DOHH2 (cell line): Measurements from ENCODE around the gene C20orf204.
A peak's percentile ranks its signal among the peaks of the same experiment; 100 is the strongest.

Experiments
- H3F3A ChIP-seq: fragments of 200-600 bp; sonication (generic), shearing (Covaris generic); 2 replicates; pipeline ENCODE4 v1.6.0; 2016; ENCODE audit warnings: antibody characterized with exemption, mild to moderate bottlenecking; ENCODE audit not compliant: control insufficient read depth, insufficient read depth
- H3K27ac ChIP-seq: fragments of 200-600 bp; sonication (generic); 2 replicates; pipeline ENCODE4 v1.5.1; 2014; ENCODE audit warnings: low read depth, mild to moderate bottlenecking, low read length, moderate library complexity
- H3K27me3 ChIP-seq: fragments of 200-600 bp; sonication (generic); 2 replicates; pipeline ENCODE4 v1.6.1; 2014; ENCODE audit warnings: mild to moderate bottlenecking, low read length, mixed read lengths; ENCODE audit not compliant: control insufficient read depth
- H3K36me3 ChIP-seq: fragments of 200-600 bp; sonication (generic); 2 replicates; pipeline ENCODE4 v1.6.1; 2014; ENCODE audit warnings: mild to moderate bottlenecking, low read length, moderate library complexity, mixed read lengths; ENCODE audit not compliant: control insufficient read depth
- H3K4me1 ChIP-seq: fragments of 200-600 bp; sonication (generic); 2 replicates; pipeline ENCODE4 v1.6.1; 2014; ENCODE audit warnings: mild to moderate bottlenecking, low read length, mixed read lengths; ENCODE audit not compliant: control insufficient read depth
- H3K4me2 ChIP-seq: fragments of 200-600 bp; sonication (generic); 2 replicates; pipeline ENCODE4 v1.6.0; 2014; ENCODE audit warnings: mild to moderate bottlenecking, low read length, moderate library complexity
- H3K4me3 ChIP-seq: fragments of 200-600 bp; sonication (generic); 2 replicates; pipeline ENCODE4 v1.5.1; 2014; ENCODE audit warnings: mild to moderate bottlenecking, low read length, mixed read lengths
- H3K79me2 ChIP-seq: fragments of 200-600 bp; sonication (generic); 2 replicates; pipeline ENCODE4 v1.6.1; 2014; ENCODE audit warnings: mild to moderate bottlenecking, low read length, mixed read lengths; ENCODE audit not compliant: control insufficient read depth
- H3K9me2 ChIP-seq: fragments of 200-600 bp; sonication (generic); replicated peaks from 2 replicates; pipeline ENCODE4 v1.6.1; 2014; ENCODE audit warnings: mild to moderate bottlenecking, low read length, mixed read lengths; ENCODE audit not compliant: control insufficient read depth
- H3K9me3 ChIP-seq: fragments of 200-600 bp; sonication (generic); 2 replicates; pipeline ENCODE4 v1.6.1; 2014; ENCODE audit warnings: antibody characterized with exemption, low read length, mixed read lengths; ENCODE audit not compliant: control insufficient read depth, insufficient read depth
- H4K20me1 ChIP-seq: fragments of 200-600 bp; sonication (generic); 2 replicates; pipeline ENCODE4 v1.6.0; 2014; ENCODE audit warnings: low read depth, mild to moderate bottlenecking, antibody characterized with exemption, low read length, moderate library complexity; ENCODE audit not compliant: control insufficient read depth, insufficient read depth
- CTCF ChIP-seq: fragments of 200-600 bp; sonication (generic); IDR thresholded peaks from one replicate; pipeline ENCODE4 v1.5.1; 2014; ENCODE audit warnings: antibody characterized with exemption, mild to moderate bottlenecking, low read depth, low read length; ENCODE audit not compliant: poor library complexity, severe bottlenecking
- EZH2phosphoT487 ChIP-seq: fragments of 200-600 bp; sonication (generic); IDR thresholded peaks from 2 replicates; pipeline ENCODE4 v1.6.1; 2017; ENCODE audit warnings: borderline replicate concordance, mild to moderate bottlenecking, antibody characterized with exemption, low read length, moderate library complexity, mixed read lengths

Gene C20orf204

DNA sequence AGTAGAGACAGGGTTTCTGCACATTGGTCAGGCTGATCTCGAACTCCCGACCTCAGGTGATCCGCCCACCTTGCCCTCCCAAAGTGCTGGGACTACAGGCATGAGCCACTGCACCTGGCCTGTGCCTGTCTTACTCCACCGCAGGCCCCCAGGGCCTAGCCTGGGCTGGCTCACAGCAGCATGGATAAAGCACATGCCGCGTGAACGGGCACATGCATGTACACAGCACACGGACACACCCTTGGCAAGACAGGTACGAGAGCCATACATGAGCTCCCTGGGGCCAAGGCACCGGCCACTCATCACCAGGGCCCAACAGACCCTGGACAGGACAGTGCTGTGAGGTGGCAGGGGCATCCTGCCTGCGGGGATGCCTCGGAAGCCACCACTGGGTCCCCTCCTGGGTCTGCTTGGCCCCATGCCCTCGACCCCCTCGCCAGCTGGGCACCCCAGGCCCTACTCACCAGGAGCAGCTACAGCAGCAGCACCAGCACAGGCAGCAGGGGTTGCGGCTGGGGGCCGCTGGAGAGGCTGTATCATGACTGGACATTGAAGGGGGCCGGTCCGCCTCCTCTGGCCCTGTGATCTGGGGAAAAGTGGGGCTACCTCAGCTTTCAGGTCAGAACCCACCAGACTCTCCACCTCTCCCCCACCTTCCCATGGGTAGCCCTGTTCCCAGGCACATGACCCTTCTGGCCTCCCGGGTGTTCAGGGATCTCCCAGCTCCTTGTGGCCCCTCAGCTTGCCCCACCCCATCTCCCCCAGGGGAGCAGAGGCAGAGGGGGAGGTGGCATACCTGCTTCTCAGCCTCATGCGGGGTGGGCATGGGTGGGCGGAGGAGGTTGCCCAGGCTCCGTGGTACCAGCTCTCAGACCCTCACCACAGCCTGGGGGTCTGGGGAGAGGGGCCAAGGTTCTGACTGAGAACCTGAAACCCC is 40.3 kb downstream of the C20orf204 start:
- Histone ChIP-seq H3K4me3 (peak overlapping the region; percentile 99), H3K9me3 (no peaks in the 10 kb centered on the region), H4K20me1 (no peaks in the 10 kb centered on the region), H3K27me3 (no peaks in the 10 kb centered on the region), H3K27ac (peak overlapping the region; percentile 89), H3K4me2 (peak overlapping the region; percentile 95), H3K9me2 (no peaks in the 10 kb centered on the region), H3F3A (peaks cover 22% of the 10 kb centered on the region), H3K36me3 (peaks cover 62% of the 10 kb centered on the region), H3K79me2 (peaks cover 25% of the 10 kb centered on the region), H3K4me1 (peaks cover 59% of the 10 kb centered on the region)
- TF ChIP-seq CTCF (no peak), EZH2phosphoT487 (no peak)

GRCh38 chr20:64077094-64077493 is 41.1 kb downstream of the C20orf204 start:
- TF ChIP-seq EZH2phosphoT487 = no peak
- TF ChIP-seq CTCF = no peak
- Histone ChIP-seq H3K9me3 (no peaks in the 10 kb centered on the region), H3K9me2 (no peaks in the 10 kb centered on the region), H3K36me3 (peaks cover 57% of the 10 kb centered on the region), H3K4me3 (peak overlapping the region; percentile 99), H4K20me1 (no peaks in the 10 kb centered on the region), H3F3A (peaks cover 25% of the 10 kb centered on the region), H3K4me2 (peak overlapping the region; percentile 95), H3K4me1 (peaks cover 57% of the 10 kb centered on the region), H3K27me3 (peaks cover 2% of the 10 kb centered on the region; the same call in 1 of the 2 replicates), H3K79me2 (peaks cover 25% of the 10 kb centered on the region), H3K27ac (peak overlapping the region; percentile 89)

DNA sequence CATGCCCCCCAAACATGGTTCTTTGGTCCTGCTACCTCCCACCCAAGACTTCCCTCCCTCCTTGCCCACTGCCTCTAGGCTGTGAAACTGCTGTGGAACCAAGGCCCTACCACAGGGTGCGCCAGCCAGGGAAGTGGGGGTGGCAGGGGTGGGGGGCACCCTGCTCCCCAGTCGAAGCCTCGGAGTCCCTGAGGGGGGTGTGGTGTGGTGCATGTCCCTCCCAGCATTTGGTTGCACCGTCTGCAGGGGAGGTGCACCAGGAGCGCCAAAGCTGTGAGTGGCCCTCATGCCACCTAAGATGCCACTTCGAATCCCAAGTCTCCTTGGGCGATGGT is 41.5 kb downstream of the C20orf204 start:
- peaks cover 25% of the 10 kb centered on the region for H3K79me2 ChIP-seq
- no peaks in the 10 kb centered on the region for H3K9me3 ChIP-seq
- peak overlapping the region; percentile 89 for H3K27ac ChIP-seq
- H3K4me1 ChIP-seq = peaks cover 57% of the 10 kb centered on the region
- no peaks in the 10 kb centered on the region for H3K9me2 ChIP-seq
- H3F3A ChIP-seq = peaks cover 23% of the 10 kb centered on the region
- H3K27me3 ChIP-seq = peaks cover 5% of the 10 kb centered on the region; the same call in 1 of the 2 replicates
- peaks cover 52% of the 10 kb centered on the region for H3K36me3 ChIP-seq
- TF ChIP-seq CTCF (peak; percentile 13), EZH2phosphoT487 (no peak)
- peak overlapping the region; percentile 99 for H3K4me3 ChIP-seq
- H3K4me2 ChIP-seq = peak overlapping the region; percentile 95
- no peaks in the 10 kb centered on the region for H4K20me1 ChIP-seq
